Tibial artery (tissue), 4 donors: Measurements from ENCODE around the gene ALCAM.

Experiments
- DNase-seq, 2 donors: peaks; one replicate each; pipeline ENCODE4 v3.0.0-alpha.2; 2019
- H3K27ac ChIP-seq, 2 donors: fragments of 200-600 bp; sonication (generic) in 1 of 2; 1 replicate in 1 of 2; 2 replicates in 1 of 2; pipeline ENCODE4 v1.5.1; 2018 to 2019; ENCODE audit warnings: mild to moderate bottlenecking in 1 of 2
- H3K27me3 ChIP-seq, 2 donors: fragments of 200-600 bp; sonication (generic) in 1 of 2; one replicate each; pipeline versions ENCODE4 v1.5.1 to v1.6.0; 2016 to 2019
- H3K36me3 ChIP-seq, 3 donors: fragments of 200-600 bp; sonication (generic) in 2 of 3; one replicate each; pipeline ENCODE4 v1.5.1; 2016 to 2019; ENCODE audit warnings: mild to moderate bottlenecking in 2 of 3
- H3K4me1 ChIP-seq, 4 donors: fragments of 200-600 bp; sonication (generic) in 2 of 4; 1 replicate in 3 of 4; 2 replicates in 1 of 4; pipeline ENCODE4 v1.5.1; 2016 to 2019
- H3K4me3 ChIP-seq, 2 donors: fragments of 200-600 bp; sonication (generic) in 1 of 2; 1 replicate in 1 of 2; 2 replicates in 1 of 2; pipeline ENCODE4 v1.5.1; 2018 to 2019; ENCODE audit warnings: mild to moderate bottlenecking in 2 of 2
- H3K9me3 ChIP-seq, 3 donors: fragments of 200-600 bp; sonication (generic) in 1 of 3; one replicate each; pipeline ENCODE4 v1.5.1; 2016 to 2019
- intact Hi-C: fragments of 100-400 bp; cut with DNase I; formaldehyde crosslinking; loops from one replicate; pipeline ENCODE4 v1.15.0; 2023; ENCODE audit warnings: low total_unique reads
- TF ChIP-seq, protein P1 (sequence below), 2 experiments: fragments of 200-600 bp in 1 of 2; fragments of 450-650 bp in 1 of 2; IDR thresholded peaks; one replicate each; pipeline ENCODE4 v1.5.1; 2017 to 2019; ENCODE audit warnings: antibody characterized with exemption in 2 of 2, mild to moderate bottlenecking in 1 of 2, moderate library complexity in 1 of 2

The ALCAM gene

DNA sequence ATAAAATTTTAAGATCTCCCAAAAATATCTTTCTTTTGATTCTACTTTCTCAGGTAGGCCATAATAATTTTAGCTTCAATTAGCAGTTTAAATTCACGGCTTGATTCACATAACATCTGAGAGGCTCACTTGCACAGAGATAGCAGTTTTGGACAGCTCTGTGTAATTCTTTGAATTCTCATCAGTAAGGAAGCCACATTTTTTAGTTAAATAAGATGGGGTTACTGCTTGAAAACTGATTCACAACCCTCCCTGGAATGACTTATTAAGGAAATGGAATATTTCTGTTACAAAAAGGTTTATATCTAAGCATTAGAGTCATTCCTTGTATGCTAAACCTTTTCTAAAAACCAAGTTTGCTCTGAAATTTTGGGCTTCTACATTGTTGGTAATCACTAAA lies 212.7 kb downstream of the ALCAM start:
- no peak for DNase-seq
- Histone ChIP-seq H3K4me1 (no peaks in the 10 kb centered on the region), H3K27me3 (no peaks in the 10 kb centered on the region), H3K9me3 (no peaks in the 10 kb centered on the region), H3K36me3 (no peaks in the 10 kb centered on the region), H3K4me3 (no peak overlapping the region), H3K27ac (no peak overlapping the region)
- intact Hi-C loops, result no loop called here
- TF ChIP-seq, protein P1, sequence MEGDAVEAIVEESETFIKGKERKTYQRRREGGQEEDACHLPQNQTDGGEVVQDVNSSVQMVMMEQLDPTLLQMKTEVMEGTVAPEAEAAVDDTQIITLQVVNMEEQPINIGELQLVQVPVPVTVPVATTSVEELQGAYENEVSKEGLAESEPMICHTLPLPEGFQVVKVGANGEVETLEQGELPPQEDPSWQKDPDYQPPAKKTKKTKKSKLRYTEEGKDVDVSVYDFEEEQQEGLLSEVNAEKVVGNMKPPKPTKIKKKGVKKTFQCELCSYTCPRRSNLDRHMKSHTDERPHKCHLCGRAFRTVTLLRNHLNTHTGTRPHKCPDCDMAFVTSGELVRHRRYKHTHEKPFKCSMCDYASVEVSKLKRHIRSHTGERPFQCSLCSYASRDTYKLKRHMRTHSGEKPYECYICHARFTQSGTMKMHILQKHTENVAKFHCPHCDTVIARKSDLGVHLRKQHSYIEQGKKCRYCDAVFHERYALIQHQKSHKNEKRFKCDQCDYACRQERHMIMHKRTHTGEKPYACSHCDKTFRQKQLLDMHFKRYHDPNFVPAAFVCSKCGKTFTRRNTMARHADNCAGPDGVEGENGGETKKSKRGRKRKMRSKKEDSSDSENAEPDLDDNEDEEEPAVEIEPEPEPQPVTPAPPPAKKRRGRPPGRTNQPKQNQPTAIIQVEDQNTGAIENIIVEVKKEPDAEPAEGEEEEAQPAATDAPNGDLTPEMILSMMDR (IDR thresholded peaks at IDR 0.05), result no peak

DNA sequence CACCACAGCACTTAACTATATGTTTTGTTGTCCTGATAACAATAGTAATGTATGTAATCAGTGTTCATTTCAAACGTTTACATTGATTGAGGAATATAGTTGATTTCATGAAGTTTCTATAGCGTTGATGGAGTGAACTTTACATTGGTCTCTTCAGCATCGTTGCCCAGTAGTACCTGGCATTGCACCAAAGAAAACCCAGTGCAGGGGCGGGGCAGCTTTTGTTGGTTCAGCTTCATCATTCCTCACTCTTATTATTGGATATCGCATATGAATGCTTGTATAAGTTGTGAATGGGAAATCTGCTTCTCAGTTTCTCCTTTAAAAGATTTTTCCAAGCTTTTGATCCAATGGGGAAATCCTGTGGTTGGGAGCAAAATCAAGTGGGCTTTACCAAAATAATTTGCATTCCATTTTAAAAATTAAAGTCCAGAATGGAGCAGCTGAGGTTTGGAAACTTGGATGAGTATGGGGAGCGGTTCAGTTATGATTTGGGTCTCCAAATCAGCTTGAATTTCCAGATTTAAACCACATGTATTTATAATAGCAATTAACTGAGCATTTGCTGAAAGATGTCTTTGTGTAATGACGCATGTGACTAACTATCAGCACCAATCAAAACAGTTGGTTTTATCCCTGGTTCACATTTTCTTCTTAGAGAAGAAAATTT lies 213.7 kb downstream of the ALCAM start:
- no peaks in the 10 kb centered on the region for H3K36me3 ChIP-seq

GRCh38 chr3:105582015-105582414 lies 215.3 kb downstream of the ALCAM start:
- H3K27ac ChIP-seq, result no peak overlapping the region
- no peaks in the 10 kb centered on the region for H3K9me3 ChIP-seq
- no peaks in the 10 kb centered on the region for H3K27me3 ChIP-seq
- no peaks in the 10 kb centered on the region for H3K4me1 ChIP-seq
- TF ChIP-seq, protein P1 (IDR thresholded peaks at IDR 0.05), result no peak
- H3K36me3 ChIP-seq, result no peaks in the 10 kb centered on the region
- intact Hi-C loops, result no loop called here
- H3K4me3 ChIP-seq, result no peak overlapping the region
- DNase-seq, result no peak

More for the DNA sequence above, 213.7 kb downstream of the ALCAM start:
- no peaks in the 10 kb centered on the region for H3K9me3 ChIP-seq
- intact Hi-C loops, result no loop called here
- no peaks in the 10 kb centered on the region for H3K4me1 ChIP-seq
- no peaks in the 10 kb centered on the region for H3K27me3 ChIP-seq
- H3K27ac ChIP-seq, result no peak overlapping the region
- DNase-seq, result no peak
- no peak overlapping the region for H3K4me3 ChIP-seq
- TF ChIP-seq, protein P1 (IDR thresholded peaks at IDR 0.05), result no peak

- Histone ChIP-seq H3K9me3 (no peaks in the 10 kb centered on the region), H3K27ac (no peak overlapping the region), H3K27me3 (no peaks in the 10 kb centered on the region), H3K4me3 (no peak overlapping the region), H3K4me1 (no peaks in the 10 kb centered on the region), H3K36me3 (no peaks in the 10 kb centered on the region)
- intact Hi-C loops, result no loop called here
- TF ChIP-seq, protein P1 (IDR thresholded peaks at IDR 0.05), result no peak
- DNase-seq, result no peak
These were observed 217.5 kb downstream of the ALCAM start for GRCh38 chr3:105584003-105584790.

DNA sequence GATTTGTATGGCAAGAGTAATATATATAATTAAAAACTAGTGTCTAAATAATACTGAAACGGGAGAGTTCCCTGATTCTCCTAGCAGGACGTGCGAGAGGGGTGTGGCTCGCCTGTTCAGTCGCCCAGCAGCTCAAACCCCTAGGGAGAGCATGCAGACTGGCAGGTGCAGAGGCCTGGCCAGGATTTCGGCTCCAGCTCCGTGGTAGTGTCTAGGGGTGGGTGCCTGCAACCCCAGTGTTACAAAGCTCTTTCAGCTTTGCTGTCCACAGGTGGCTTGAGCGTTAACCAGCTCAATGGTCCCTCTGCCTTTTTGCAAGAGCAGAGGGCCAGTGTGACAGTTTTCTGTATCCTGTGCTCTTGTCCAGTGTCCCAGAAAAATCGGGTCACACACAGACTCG lies 226.6 kb downstream of the ALCAM start:
- no peak for DNase-seq
- intact Hi-C loops, result no loop called here
- no peak overlapping the region for H3K27ac ChIP-seq
- no peaks in the 10 kb centered on the region for H3K27me3 ChIP-seq
- no peaks in the 10 kb centered on the region for H3K9me3 ChIP-seq
- no peaks in the 10 kb centered on the region for H3K4me1 ChIP-seq
- TF ChIP-seq, protein P1 (IDR thresholded peaks at IDR 0.05), result no peak
- H3K36me3 ChIP-seq, result no peaks in the 10 kb centered on the region
- H3K4me3 ChIP-seq, result no peak overlapping the region
